Measurements from ENCODE around the gene TRAF3.

The TRAF3 gene

DNA sequence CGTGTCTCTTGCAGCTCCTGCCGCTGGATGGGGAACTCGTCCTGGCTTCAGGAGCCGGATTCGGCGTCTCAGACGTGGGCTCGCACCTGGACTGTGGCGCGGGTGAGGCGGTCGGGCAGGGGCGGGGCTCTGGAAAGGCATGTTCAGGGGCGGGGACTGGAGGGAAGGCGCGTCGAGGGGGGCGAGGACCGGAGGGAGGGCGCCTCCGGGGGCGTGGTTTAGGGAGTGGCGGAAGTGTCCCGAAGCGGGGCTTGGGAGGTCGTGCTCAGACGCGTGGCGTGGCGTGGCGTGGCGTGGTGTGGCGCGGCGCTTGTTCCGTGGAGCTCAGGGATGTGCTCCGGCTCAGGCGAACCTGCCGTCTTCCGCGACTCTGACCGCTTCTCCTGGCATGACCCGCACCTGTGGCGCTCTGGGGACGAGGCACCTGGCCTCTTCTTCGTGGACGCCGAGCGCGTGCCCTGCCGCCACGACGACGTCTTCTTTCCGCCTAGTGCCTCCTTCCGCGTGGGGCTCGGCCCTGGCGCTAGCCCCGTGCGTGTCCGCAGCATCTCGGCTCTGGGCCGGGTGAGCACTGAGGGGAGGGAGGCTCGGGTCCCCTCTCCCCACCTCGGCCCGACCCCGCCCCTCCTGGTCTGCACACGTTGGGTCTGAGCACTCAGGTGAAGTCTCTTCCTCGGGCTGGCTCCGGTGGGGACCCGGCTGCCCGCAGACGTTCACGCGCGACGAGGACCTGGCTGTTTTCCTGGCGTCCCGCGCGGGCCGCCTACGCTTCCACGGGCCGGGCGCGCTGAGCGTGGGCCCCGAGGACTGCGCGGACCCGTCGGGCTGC is 151.4 kb downstream of the TRAF3 start:
- TF ChIP-seq SIN3A (IDR thresholded peaks at IDR 0.05; ENCODE audit: borderline replicate concordance, insufficient read depth, low read length), result no peak
- no peak for TF ChIP-seq POLR2AphosphoS5 (IDR thresholded peaks at IDR 0.05; ENCODE audit: low read depth, low read length)
- no peak for TF ChIP-seq TAF1 (IDR thresholded peaks at IDR 0.05; ENCODE audit: borderline replicate concordance, insufficient read depth, low read length)
- TF ChIP-seq, protein P1, sequence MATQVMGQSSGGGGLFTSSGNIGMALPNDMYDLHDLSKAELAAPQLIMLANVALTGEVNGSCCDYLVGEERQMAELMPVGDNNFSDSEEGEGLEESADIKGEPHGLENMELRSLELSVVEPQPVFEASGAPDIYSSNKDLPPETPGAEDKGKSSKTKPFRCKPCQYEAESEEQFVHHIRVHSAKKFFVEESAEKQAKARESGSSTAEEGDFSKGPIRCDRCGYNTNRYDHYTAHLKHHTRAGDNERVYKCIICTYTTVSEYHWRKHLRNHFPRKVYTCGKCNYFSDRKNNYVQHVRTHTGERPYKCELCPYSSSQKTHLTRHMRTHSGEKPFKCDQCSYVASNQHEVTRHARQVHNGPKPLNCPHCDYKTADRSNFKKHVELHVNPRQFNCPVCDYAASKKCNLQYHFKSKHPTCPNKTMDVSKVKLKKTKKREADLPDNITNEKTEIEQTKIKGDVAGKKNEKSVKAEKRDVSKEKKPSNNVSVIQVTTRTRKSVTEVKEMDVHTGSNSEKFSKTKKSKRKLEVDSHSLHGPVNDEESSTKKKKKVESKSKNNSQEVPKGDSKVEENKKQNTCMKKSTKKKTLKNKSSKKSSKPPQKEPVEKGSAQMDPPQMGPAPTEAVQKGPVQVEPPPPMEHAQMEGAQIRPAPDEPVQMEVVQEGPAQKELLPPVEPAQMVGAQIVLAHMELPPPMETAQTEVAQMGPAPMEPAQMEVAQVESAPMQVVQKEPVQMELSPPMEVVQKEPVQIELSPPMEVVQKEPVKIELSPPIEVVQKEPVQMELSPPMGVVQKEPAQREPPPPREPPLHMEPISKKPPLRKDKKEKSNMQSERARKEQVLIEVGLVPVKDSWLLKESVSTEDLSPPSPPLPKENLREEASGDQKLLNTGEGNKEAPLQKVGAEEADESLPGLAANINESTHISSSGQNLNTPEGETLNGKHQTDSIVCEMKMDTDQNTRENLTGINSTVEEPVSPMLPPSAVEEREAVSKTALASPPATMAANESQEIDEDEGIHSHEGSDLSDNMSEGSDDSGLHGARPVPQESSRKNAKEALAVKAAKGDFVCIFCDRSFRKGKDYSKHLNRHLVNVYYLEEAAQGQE (IDR thresholded peaks at IDR 0.05; ENCODE audit: insufficient read depth in 1 of 2, low read depth in 2 of 2, low read length in 2 of 2), result no peak
- TF ChIP-seq FOXP2 (optimal IDR thresholded peaks at IDR 0.05; ENCODE audit: borderline replicate concordance, extremely low read depth, extremely low read length, insufficient read depth), result no peak

DNA sequence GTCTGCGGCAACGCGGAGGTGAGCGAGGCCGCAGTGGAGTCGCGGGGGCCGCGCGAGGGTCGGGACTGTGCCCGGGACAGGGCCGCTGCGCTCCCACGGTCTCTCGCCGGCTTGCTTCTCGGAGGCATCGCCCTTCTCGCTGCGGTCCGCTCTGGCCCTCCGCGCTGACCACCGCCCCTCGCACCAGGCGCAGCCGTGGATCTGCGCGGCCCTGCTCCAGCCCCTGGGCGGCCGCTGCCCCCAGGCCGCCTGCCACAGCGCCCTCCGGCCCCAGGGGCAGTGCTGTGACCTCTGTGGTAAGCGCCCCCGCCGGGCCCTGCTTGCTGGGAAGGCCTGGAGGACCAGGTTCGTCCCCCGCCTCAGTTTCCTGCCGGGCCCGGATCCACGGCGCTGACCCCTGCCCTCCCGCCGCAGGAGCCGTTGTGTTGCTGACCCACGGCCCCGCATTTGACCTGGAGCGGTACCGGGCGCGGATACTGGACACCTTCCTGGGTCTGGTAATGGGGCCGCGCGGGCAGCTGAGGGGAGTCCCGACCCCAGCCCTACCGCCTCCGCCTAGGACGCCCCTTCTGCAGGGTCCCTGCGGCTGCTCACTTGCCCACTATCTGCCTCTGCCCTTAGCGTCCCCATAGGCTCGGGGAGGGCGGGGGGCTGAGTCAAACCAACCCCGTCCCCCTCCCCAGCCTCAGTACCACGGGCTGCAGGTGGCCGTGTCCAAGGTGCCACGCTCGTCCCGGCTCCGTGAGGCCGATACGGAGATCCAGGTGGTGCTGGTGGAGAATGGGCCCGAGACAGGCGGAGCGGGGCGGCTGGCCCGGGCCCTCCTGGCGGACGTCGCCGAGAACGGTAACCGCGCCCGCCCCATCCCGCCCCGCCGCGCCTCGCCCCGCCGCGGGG is 152.2 kb downstream of the TRAF3 start:
- TF ChIP-seq TAF1 (IDR thresholded peaks at IDR 0.05; ENCODE audit: borderline replicate concordance, insufficient read depth, low read length), result no peak
- TF ChIP-seq POLR2AphosphoS5 (IDR thresholded peaks at IDR 0.05; ENCODE audit: low read depth, low read length), result no peak
- no peak for TF ChIP-seq SIN3A (IDR thresholded peaks at IDR 0.05; ENCODE audit: borderline replicate concordance, insufficient read depth, low read length)
- TF ChIP-seq FOXP2 (optimal IDR thresholded peaks at IDR 0.05; ENCODE audit: borderline replicate concordance, extremely low read depth, extremely low read length, insufficient read depth), result no peak
- TF ChIP-seq, protein P1 (IDR thresholded peaks at IDR 0.05; ENCODE audit: insufficient read depth in 1 of 2, low read depth in 2 of 2, low read length in 2 of 2), result no peak

DNA sequence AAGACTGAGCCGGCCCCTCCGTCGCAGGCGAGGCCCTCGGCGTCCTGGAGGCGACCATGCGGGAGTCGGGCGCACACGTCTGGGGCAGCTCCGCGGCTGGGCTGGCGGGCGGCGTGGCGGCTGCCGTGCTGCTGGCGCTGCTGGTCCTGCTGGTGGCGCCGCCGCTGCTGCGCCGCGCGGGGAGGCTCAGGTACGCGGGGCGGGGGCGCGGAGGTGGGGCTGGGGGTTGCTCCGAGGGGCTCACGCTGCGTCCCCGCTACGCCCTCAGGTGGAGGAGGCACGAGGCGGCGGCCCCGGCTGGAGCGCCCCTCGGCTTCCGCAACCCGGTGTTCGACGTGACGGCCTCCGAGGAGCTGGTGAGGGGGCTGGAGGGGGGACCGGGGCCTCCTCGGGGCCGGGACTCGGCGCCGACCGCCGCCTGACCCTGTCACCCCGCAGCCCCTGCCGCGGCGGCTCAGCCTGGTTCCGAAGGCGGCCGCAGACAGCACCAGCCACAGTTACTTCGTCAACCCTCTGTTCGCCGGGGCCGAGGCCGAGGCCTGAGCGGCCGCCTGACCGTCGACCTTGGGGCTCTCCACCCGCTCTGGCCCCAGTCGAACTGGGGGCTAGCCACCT is 153.0 kb downstream of the TRAF3 start:
- TF ChIP-seq TAF1 (IDR thresholded peaks at IDR 0.05; ENCODE audit: borderline replicate concordance, insufficient read depth, low read length) (no peak), FOXP2 (optimal IDR thresholded peaks at IDR 0.05; ENCODE audit: borderline replicate concordance, extremely low read depth, extremely low read length, insufficient read depth) (no peak), POLR2AphosphoS5 (IDR thresholded peaks at IDR 0.05; ENCODE audit: low read depth, low read length) (no peak), SIN3A (IDR thresholded peaks at IDR 0.05; ENCODE audit: borderline replicate concordance, insufficient read depth, low read length) (no peak)
- TF ChIP-seq, protein P1 (IDR thresholded peaks at IDR 0.05; ENCODE audit: insufficient read depth in 1 of 2, low read depth in 2 of 2, low read length in 2 of 2), result no peak

DNA sequence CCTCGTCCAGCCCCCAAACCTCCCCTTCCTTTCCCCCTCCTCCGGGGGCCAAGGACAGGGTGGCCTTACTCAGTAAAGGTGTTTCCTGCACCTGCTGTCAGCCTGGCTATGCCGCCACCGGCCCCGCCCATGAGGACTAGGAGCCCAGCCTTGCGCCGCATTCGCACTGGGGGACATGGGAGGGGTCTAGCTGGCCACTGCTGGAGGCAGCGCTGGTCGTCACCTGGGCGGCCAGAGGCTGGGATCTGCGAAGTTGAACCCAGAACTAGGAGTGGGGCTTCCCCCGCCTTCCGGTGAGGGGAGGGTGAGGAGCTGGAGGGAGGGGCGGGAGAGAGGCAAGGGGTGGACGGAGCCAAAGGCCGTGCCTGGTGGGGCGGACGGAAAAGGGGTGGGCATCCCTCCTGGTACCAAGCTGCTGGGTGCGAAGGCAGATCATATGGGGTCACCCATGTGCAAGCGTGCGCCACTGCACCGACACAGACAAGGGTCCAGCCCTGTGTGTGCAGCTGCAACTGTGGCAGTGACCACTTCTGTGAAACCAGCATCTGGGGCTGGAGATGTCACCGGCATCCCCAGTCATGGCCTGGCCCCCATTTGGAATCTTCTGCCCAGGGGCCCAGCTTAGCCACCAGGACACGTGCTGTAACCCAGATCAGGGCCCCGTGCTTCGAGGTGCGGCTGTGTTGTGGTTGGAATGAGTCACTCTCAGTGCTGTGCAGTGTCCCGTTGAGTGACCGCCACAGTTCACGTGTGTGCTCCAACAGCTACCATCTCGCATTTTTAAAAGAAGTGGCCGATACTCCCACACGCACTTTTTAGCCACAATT is 153.7 kb downstream of the TRAF3 start:
- TF ChIP-seq, protein P1 (IDR thresholded peaks at IDR 0.05; ENCODE audit: insufficient read depth in 1 of 2, low read depth in 2 of 2, low read length in 2 of 2), result no peak
- TF ChIP-seq FOXP2 (optimal IDR thresholded peaks at IDR 0.05; ENCODE audit: borderline replicate concordance, extremely low read depth, extremely low read length, insufficient read depth) (no peak), TAF1 (IDR thresholded peaks at IDR 0.05; ENCODE audit: borderline replicate concordance, insufficient read depth, low read length) (no peak), SIN3A (IDR thresholded peaks at IDR 0.05; ENCODE audit: borderline replicate concordance, insufficient read depth, low read length) (no peak), POLR2AphosphoS5 (IDR thresholded peaks at IDR 0.05; ENCODE audit: low read depth, low read length) (no peak)
